GM18858 (cell line): ENCODE results near the gene CYP1A2.
"Not testable (repeated sequence)": the region's sequence is repeated elsewhere in the genome, so short reads cannot be mapped to it uniquely, and the experiment has no call there.

Experiments used
- ATAC-seq: cut with Tn5 transposase; IDR thresholded peaks from one replicate; pipeline ENCODE4 v1.9.1; 2021; ENCODE audit not compliant: unreplicated experiment

Gene CYP1A2

GRCh38 chr15:74775894-74776293 lies 27.2 kb downstream of the CYP1A2 start:
- ATAC-seq: no peak

- no peak for ATAC-seq
Observed at GRCh38 chr15:74776821-74777768, 28.4 kb downstream of the CYP1A2 start.

- ATAC-seq: no peak
Observed at GRCh38 chr15:74777769-74778598, 29.3 kb downstream of the CYP1A2 start.

- no peak for ATAC-seq
Observed at GRCh38 chr15:74778599-74778970, 29.9 kb downstream of the CYP1A2 start.

- no peak for ATAC-seq
Observed at GRCh38 chr15:74779162-74779648, 30.6 kb downstream of the CYP1A2 start.

GRCh38 chr15:74780523-74781430 lies 32.1 kb downstream of the CYP1A2 start:
- ATAC-seq: no peak

GRCh38 chr15:74781431-74782258 lies 33.0 kb downstream of the CYP1A2 start, which contains the start of gene CSK:
TSS of gene CSK (plus strand) at chr15:74782080. CDS start at chr15:74798298, 16,218 bp downstream.
- ATAC-seq: no peak

GRCh38 chr15:74782259-74783071 lies 33.8 kb downstream of the CYP1A2 start:
- no peak for ATAC-seq

GRCh38 chr15:74783072-74783807 lies 34.6 kb downstream of the CYP1A2 start:
- no peak for ATAC-seq

GRCh38 chr15:74783808-74784175 lies 35.1 kb downstream of the CYP1A2 start:
- ATAC-seq: no peak

- no peak for ATAC-seq
Observed at GRCh38 chr15:74784426-74785193, 36.0 kb downstream of the CYP1A2 start.

GRCh38 chr15:74785194-74786032 lies 36.8 kb downstream of the CYP1A2 start:
- no peak for ATAC-seq

GRCh38 chr15:74786081-74786480 lies 37.4 kb downstream of the CYP1A2 start:
- not testable (repeated sequence) for ATAC-seq

GRCh38 chr15:74786551-74787165 lies 38.0 kb downstream of the CYP1A2 start:
- no peak for ATAC-seq

GRCh38 chr15:74787251-74788041 lies 38.8 kb downstream of the CYP1A2 start:
- ATAC-seq: peak; percentile 27
